Glomerular visceral epithelial cell (primary cell): Measurements from ENCODE around the gene PTRH1.
A peak's percentile ranks its signal among the peaks of the same experiment; 100 is the strongest.

Experiments
- DNase-seq: peaks from one replicate; pipeline ENCODE4 v3.0.0-alpha.2; 2016; ENCODE audit errors: extremely low spot score

Gene PTRH1

DNA sequence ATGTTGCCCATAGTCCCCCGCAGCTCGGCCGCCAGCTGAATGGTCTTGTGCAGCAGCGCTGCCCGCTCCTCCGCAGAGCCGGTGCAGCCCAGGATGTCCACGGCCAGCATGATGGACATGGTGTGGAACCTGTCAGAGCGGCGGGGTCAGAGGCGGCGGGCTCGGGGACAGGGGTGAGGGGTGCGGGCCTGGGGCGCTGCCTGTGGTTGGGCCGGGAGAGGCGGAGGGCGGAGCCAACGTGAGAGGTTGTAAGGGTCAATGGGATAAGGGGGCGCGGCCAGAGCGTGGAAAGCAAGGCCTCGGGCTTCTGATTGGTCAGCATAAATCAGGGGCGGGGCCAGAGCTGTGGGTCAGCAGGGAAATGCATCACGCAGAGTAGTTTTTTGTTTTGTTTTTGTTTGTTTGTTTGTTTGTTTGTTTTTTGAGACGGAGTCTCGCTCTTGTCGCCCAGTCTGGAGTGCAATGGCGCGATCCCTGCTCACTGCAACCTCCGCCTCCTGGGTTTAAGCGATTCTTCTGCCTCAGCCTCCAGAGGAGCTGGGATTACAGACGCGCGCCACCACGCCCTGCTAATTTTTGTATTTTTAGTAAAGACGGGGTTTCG lies 26.5 kb upstream of the PTRH1 start:
- peak; percentile 25 for DNase-seq

DNA sequence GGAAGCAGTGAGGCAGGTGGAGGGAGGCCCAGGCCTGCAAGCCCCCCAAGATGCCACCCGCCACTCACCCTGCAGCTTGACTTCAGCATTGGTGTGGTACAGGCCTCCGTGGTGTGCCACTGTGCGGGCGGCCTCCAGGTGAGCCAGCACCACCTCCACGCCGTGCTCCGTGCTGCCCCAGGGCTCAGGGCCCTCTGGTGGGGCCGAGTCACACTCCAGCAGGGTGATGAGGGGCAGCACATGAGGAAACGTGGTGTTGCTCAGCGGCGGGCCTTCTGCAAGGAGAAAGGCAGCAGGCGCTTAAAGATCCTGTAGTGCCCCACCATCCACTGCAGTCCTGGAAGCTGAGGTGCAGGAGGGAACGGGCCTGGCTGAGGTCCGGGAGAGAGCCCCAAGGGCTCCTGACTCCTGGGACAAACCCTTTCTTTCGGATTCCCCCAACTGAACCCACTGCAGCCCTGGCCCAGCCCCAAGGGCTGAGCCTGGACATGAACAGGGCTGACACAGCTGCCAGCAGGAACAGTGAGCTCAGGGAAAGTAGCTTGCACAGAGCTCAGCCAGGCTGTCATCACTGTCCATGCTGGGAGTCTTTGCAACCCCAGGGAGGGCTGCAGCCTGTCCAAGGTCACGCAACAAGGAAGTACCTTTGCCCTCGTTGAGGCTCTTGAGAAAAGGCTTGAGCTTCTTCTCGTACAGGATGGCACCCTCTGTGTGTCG lies 24.3 kb upstream of the PTRH1 start:
- DNase-seq: no peak

DNA sequence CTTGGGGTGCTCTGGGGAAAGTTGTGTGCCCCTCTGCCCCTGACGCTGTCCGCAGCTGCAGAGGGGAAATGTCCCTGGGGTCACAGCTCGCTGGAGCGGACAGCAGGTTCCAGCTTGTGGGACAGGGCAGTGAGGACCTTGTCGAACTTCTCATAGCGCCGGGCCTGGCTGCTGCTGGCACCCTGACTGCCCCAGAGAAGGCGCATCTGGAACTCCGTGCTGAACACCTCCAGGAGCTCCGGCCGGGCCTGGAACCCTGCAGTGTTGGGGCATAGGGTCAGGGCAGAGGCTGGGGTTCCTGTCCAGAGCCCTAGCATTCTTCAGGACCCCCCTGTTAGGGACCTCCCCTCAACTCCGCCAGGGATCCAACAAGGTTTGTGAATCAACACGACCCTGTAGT lies 23.2 kb upstream of the PTRH1 start:
- no peak for DNase-seq

DNA sequence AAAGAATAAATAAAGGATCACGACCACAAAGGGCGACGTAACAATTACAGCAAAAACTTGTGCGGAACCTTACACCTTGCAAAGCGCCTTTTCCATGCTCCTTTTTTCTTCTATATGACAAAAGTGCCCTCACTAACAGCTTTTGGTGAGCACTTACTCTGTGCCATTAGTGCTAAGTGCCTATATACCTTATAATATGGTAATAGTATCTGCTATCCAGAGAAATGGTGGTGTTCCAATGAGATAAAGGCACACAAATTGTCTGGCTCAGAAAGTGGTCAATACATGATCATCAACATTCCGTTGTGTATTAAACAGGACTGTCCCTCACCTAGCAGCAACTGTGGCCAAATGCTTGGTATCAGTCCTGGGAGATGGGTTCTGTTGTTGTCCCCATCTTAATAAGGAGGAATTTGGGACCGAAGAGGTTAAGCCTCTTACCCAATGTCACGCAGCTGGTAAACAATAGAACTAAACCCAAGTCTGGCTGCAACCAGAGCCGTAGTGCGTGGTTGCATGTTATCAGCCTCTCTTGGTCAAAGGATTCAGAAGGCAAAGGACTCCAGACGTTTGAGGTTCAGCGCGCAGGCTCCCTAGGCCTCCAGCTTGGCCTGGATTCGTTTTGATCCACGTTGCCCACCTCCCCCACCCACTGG lies 20.2 kb upstream of the PTRH1 start:
- no peak for DNase-seq

DNA sequence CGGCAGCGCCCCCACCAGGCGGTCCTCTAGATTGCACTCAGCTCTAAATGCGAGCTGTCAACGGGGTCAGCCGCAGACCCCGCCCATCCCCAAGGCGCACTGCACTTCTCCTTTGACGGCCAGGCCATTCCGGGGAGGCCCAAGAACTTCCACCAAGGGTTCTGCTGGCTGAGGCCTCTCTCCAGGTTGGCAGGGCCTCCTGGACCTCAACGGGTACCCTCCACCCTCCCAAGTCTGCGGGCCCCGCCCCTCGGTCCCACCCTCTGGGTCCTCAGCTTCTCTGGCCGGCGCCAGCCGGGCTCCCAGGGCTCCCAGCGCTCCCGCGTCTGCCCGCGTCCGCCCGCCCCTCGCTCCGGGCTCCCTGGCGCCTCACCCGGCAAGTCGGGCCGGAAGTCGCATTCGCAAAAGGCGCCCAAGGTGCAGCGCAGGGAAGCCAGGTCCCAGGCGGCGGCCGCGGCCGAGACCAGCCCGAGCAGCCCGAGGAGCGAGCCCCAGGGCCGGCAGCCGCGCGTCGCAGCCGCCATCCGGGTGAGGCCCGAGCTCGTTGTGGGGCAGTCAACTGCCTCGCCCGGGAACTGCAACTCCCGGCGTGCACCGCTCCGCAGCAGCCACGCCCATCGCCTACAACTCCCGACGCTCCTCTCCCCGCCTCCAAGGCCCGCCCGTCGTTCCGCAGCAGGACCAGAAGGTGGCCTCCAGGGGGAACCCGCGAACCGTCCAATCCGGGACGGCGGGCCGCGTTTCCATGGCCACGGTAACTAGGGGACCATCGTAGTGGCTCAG lies 19.5 kb upstream of the PTRH1 start, which contains the start of gene TOR2A:
TSS of gene TOR2A (minus strand) at position 548 of the 783 bp plus-strand sequence. CDS start at position 524, 24 bp downstream.
- peak; percentile 97 for DNase-seq

DNA sequence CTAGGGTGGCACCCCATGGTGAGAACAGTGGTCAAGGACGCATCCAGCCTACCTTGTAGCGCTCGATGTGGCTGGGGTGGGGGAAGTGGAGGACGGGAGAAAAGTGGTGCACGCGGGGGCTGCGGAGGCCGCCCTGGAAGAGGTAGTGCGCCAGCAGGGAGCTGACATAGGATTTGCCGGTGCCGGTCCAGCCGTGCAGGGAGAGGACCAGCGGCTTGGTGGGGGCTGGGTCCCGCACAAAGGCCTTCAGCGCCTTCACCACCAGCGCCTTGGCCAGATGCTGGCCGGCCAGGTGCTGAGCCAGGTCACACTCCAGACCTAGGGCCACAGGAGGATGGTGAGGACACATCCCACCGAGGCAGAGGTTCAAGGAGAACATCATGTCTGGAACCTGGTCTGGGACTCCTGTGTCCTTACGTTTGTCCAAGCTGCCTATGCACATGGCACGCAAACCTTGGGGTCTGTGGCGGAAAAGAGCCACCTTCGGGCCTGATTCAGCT lies 18.8 kb upstream of the PTRH1 start:
- DNase-seq: no peak

DNA sequence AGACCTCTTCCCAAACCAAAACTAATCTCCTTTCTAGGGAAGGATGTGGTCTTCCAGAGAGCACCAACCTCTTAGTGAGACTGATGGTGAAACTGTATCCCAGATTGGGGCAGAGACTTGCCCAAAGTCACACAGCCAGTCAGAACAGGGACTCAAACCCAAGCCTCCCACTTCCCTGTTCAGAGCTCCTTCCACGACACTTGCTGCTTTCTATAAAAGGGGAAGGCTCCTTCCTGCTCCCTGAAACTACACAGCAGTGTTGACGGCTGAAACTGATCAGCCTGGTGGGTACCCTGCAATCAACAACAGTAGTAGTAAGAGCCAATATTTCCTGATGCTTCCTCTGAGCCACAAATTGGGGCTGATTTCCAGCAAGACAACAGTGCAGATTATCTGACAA lies 18.2 kb upstream of the PTRH1 start:
- no peak for DNase-seq

DNA sequence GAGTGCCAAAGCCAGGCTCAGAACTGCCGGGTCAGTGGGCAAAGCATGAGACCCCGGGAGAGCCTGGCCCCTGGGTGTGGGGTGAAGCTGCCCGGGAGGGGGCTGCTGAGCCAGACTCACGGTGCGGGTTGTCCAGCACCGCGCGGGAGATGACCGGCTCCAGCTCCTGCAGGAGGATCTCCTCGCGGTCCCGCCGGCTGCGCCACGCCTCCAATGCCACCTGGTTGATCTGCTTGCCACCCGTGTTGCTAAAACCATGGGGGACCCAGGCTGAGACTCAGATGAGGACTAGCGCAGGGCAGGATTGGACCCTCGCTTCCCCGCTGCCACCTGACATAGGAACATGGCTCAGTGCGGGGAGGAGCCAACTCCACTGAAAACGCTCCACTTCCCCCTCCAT lies 17.0 kb upstream of the PTRH1 start:
- no peak for DNase-seq

DNA sequence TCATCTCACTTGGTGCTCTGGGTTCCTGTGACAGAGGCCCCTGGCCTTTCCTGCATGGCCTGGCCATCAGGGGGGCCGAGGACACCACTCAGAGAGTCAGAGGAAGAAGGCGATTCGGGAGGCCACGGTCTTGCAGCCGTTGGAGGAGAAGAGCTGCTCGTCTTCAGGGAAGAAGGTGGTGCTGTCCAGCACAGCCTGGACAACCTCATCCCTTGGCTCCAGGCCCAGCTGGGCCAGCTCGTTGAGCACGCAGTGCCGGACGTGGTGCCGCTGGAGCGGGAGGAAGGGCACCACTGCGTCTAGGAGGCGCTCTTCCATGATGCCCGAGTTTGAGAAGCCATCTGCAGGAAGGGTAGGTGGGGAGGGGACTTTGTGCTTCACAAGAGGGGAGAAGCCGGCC lies 16.5 kb upstream of the PTRH1 start:
- DNase-seq: no peak

DNA sequence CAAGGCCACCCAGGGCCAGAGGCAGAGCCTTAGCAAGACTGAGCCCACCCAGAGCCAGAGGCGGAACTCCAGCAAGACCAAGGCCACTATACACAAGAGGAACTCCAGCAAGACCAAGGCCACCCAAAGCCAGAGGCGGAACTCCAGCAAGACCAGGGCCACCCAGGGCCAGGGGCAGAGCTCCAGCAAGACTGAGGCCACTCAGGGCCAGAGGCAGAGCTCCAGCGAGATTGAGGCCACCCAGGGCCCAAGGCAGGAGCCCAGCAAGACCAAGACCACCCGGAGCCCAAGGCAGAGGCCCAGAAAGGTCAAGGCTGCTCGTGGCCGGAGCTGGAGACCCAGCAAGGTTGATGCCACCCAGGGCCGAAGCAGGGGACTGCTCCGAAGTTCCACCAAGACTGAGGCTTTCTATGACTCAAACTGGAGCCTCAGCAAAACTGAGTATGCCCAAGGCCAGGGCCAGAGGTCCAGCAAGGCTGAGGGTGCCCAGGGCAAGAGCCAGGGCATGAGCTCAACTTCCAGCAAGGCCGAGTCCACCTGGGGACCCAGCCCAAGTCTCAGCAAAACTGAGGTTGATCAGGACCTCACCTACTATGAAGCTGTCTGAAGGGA lies 15.4 kb upstream of the PTRH1 start:
- no peak for DNase-seq

DNA sequence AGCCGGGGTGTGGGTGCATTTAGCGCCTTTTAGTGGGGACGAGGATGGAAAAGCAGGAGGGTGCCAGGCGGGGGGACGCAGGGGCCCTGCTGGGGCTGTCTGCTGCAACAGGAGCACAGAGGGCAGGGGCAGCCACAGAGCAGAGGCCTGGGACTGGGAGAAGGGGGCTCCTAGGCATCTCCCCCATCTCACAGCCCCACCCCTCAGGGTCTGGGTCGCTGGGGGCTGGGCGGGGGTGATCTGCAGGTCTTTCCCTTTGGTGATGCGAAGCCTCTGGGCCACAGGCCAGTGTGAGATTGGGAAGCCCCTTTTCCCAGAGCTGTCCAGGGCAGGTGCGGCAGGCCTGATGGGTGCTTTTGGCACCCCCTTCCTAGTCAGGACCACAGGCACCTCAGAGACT lies 14.8 kb upstream of the PTRH1 start:
- DNase-seq: no peak

DNA sequence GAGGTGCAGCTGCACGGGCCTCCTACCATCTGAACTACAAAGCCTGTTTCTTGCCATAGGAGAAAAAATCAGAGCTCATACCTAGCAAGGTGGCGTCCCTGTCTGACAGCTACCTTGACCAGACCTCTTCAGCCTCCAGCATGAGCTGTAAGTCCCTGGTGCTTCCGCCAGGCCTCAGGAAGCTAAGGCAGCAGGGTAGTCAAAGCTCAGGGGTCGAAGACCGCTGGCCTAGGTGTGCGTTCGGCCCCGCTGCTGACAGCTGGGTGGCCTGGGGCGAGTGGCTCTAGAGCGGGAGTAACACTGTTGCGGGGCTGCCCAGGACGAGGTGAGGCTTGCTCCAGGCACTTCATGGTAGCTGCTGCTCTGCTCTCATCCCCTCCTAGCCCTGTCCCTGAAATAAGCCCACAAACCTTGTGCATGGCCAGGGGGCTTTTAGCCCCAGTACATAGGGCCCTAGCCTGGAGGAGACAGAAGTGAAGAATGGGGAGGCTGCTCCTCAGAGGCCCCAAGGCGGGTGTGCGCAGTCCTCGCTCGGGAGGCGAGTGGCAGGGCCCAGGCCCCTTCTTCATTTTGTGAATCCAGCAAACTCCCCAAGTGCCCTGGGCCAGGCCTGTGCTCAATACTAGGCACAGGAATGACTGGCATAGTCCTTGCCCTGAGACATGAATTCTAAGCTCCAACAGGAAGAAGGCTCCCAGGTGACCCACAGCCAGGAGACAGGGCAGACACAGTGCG lies 14.2 kb upstream of the PTRH1 start:
- DNase-seq: no peak

DNA sequence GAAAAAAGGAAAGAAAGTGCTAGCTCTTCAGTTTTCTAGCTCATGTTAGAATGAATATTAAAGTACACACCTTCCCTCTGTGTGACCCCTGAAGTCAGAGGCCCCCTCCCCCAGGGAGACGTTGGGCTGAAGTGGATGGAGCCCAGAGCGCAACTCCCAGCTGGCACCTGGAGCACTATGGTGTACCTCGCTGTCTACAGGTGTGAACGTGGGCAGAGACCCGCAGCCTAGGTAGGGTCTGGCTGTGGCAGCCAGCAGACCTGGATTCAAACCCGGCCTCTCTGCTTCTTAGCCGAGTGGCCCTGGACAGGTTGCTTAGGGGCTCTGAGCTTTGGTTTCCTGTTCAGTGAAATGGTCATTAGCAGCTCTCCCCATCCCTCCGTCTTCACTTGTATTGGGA lies 13.3 kb upstream of the PTRH1 start:
- no peak for DNase-seq

DNA sequence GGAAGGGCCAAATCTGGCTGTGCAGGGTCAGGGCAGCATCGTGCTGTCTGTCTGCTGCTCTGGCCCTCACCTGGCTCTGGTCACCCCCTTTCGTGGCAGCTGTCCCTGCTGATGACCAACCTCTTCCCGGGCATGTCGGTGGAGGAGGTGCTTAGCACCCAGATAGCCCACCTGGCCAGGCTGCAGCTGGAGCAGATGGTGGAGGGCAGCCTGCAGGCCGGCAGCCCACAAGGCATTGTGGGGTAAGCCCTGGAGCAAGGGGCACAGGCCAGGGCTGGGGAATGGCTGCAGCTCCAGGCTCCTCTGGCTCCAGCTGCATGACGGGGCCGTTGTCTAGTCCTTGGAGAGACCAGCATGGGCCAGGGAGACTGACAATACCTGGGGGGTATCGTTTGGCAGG lies 11.4 kb upstream of the PTRH1 start:
- DNase-seq: no peak

DNA sequence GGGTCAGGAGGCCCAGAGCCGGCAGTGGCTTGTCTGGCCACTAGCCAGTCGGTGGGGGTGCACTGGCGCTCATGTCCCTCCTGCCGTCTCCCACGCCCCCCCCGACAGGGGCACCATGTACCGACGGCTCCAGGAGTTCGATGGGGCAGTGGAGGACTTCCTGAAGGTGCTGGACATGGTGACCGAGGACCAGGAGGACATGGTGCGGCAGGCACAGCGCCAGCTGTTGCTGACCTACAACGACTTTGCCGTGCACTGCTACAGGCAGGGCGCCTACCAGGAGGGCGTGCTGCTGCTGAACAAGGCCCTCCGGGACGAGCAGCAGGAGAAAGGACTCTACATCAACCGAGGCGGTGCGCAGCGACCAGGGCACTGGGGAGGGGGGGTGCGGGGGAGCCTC lies 8.5 kb upstream of the PTRH1 start:
- no peak for DNase-seq

DNA sequence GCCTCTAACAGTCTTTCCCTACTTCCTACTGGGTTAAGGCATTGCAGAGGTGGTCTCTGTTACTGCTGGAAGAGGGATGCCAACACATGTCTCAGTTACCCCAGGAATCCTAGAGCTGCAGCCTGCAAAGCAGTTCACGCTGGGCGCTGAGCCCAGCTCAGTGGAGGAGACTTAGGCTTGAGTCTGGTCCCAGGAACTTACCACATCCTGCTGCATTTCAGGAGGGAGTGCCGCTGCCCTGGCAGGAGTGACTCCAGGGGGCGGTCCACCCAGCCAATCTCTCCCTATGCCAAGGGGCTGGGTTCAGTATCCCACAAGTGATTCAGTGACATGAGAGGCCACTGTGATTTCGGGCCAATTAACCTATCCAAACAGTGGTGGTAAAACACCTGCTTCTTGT lies 8.0 kb upstream of the PTRH1 start:
- DNase-seq: peak; percentile 52

DNA sequence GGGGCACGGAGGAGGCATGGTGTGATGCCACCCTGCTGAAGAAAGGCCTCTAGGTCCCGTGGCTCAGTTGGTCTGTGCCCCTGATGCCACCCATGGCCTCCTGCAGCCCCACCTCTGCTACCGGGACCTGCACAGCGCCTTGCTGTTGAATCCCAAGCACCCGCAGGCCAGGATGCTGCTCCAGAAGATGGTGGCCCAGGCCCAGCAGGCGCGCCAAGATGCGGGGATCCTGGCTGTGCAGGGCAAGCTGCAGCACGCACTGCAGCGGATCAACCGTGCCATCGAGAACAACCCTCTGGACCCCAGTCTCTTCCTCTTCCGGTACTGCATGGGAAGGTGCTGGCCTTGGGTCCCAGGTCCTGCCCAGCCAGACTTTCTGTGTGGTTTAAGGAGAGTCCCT lies 7.5 kb upstream of the PTRH1 start:
- no peak for DNase-seq

DNA sequence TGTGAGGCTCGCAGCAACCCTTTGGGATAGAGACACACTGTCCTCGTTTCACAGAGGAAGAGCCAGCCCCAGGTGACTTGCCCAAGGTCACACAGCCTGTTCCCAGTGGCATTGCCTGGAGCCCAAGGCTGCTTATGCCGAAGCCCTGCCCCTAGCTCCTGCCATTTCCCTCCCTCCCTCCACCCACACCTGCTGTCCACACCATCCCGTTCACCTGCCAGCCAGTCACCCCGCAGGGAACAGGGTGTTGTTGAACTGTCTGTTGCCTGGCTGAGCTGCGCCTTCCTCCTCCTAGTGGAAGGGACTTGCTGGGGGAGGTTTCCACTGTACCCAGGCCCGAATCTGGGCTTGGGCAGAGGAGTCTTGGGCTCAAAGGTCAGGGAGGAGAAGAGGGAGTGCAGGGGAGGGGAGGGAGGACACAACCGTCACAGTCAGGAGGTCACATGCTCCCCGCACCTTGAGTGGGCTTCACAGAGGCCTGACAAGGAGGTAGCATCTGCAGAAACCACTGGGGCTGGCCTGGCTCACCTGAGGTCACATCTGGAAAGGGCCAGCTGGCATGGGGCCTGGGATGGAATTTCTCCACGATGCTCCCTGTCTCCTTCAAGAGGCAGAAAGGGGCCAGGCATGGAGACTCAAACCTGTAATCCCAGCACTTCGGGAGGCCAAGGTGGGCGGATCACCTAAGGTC lies 6.7 kb upstream of the PTRH1 start:
- DNase-seq: no peak

DNA sequence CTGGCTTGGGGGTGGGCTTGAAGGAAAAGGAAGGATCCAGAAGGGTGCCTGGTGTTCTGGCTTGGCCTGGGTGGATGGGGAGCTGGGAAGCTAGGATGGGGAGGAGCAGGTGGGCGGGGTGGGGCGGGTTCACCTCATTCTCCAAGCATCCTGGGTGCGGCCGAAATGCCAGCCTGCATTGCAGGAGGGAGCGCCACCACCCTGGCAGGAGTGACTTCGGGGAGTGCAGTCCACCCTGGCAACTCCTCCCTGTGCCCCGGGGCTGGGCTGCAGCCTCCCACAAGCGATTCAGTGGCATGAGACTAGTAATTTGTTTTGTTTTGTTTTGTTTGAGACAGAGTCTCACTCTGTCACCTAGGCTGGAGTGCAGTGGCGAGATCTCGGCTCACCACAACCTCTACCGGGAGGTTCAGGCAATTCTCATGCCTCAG lies 5.9 kb upstream of the PTRH1 start:
- DNase-seq: no peak

DNA sequence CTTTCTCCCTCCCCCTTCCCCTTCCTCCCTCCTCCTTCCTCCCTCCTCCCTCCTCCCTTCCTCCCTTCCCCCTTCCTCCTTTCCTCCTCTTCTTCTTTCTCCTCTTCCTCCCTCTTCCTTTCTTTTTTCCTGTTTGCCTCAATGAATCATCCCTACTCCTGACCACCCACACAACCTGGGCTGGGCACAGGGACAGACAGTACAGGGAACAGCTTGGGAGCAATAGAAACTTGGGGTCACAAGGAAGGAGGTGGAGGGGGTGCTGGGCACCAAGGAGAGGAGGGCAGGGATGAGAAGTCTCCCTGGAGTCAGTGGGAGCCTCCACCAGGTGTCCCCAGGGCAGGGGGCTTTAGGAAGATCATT lies 5.4 kb upstream of the PTRH1 start:
- DNase-seq: no peak
